Measurements from ENCODE around the gene KLLN.
A peak's percentile ranks its signal among the peaks of the same experiment; 100 is the strongest.

DNA sequence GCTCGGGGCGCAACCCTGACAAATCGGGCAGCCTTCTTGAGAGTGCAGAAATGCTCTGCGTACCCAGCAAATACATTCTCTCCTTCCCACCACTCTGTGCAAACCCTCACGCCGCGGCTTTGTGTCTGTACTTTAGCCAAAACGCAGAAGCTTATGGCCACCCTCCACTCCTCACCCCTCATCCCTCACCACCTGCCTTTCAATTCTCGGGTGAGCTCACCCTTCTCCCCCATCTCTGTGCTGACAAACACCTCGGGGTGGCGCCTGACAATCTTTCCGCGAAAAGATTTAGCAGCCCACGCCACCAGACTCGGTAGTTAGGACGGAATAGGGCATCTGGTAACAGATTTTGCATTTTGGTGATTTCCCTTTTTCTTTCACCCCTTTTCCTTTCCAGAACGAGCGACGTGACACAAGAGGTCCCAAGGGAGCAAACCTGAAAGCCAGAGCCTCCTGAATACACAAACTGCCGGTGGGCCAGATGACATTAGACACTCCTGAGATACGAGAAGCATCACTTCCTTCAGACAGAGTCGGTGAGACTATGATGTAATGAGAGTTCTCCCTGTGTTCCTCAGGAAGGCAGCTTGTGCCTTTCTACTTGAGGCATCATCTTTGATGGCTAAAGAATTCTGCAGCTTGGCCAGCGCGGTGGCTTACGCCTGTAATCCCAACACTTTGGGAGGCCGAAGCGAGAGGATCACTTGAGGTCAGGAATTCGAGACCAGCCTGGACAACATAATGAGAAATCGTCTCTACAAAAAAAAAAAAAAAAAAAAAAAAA lies 44.6 kb downstream of the KLLN start:
- TF ChIP-seq, protein P1, sequence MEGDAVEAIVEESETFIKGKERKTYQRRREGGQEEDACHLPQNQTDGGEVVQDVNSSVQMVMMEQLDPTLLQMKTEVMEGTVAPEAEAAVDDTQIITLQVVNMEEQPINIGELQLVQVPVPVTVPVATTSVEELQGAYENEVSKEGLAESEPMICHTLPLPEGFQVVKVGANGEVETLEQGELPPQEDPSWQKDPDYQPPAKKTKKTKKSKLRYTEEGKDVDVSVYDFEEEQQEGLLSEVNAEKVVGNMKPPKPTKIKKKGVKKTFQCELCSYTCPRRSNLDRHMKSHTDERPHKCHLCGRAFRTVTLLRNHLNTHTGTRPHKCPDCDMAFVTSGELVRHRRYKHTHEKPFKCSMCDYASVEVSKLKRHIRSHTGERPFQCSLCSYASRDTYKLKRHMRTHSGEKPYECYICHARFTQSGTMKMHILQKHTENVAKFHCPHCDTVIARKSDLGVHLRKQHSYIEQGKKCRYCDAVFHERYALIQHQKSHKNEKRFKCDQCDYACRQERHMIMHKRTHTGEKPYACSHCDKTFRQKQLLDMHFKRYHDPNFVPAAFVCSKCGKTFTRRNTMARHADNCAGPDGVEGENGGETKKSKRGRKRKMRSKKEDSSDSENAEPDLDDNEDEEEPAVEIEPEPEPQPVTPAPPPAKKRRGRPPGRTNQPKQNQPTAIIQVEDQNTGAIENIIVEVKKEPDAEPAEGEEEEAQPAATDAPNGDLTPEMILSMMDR (IDR thresholded peaks at IDR 0.05; ENCODE audit: low read length) = peak; percentile 23
- TF ChIP-seq EZH2phosphoT487 (IDR thresholded peaks at IDR 0.05; ENCODE audit: low read length) (no peak), EZH2 (optimal IDR thresholded peaks at IDR 0.05; ENCODE audit: low read depth, low read length) (no peak)
